GM12878 (cell line): ENCODE results near the gene TARS3. TPM values are rescaled to one million over a fixed set of nuclear protein-coding genes. Genes with fewer than 3 reads are reported as not detected.

ENCODE experiments used
- ATAC-seq: fragments of 200-7000 bp; cut with Tn5 transposase; 3 replicates; pipeline ENCODE4 v1.9.1; 2020; ENCODE audit warnings: mild to moderate bottlenecking, moderate library complexity
- BruUV-seq: library from RNA; stranded (reverse); fragments of 400-500 nt; replicated peaks from 2 replicates; lab custom pipeline; 2021; lab: Mats Ljungman, UMichigan
- CTCF ChIA-PET: fragments of 300-600 bp; sonication (Branson Sonifier 250); formaldehyde crosslinking; extraction: SDS; loops from one replicate; lab custom pipeline; 2021; ENCODE audit warnings: inconsistent platforms; lab: Yijun Ruan, JAX
- POLR2A ChIA-PET: fragments of 350-600 bp; formaldehyde crosslinking; extraction: SDS; loops from one replicate; lab custom pipeline; 2021; ENCODE audit warnings: inconsistent platforms; lab: Charles Lee
- RAD21 ChIA-PET: fragments of 300-600 bp; sonication (Branson Sonifier 250); formaldehyde crosslinking; loops from one replicate; lab custom pipeline; 2023; ENCODE audit warnings: antibody characterized with exemption; ENCODE audit not compliant: unreplicated experiment; lab: Charles Lee
- SMC1A ChIA-PET: fragments of 300-600 bp; sonication (Branson Sonifier 250); formaldehyde crosslinking; loops from one replicate; lab custom pipeline; 2023; ENCODE audit not compliant: unreplicated experiment, uncharacterized antibody; lab: Charles Lee
- DNase-seq: peaks from one replicate; pipeline ENCODE4 v3.0.0-alpha.2; 2011; ENCODE audit warnings: low read depth, low spot score
- FAIRE-seq: peaks from 3 replicates; lab custom pipeline; 2011; peaks lifted over from hg19 to GRCh38; lab: Jason Lieb, UNC
- H2AFZ ChIP-seq: 2 replicates; pipeline ENCODE4 v1.6.0; 2011; ENCODE audit warnings: low read depth, low read length, control low read depth; ENCODE audit not compliant: control insufficient read depth
- H3K27ac ChIP-seq: 2 replicates; pipeline ENCODE4 v1.5.1; 2011; ENCODE audit warnings: control low read depth; ENCODE audit not compliant: control insufficient read depth, insufficient read depth
- H3K27me3 ChIP-seq, 2 experiments: replicated peaks in 1 of 2; 2 replicates each; pipeline versions ENCODE4 v1.6.0 to v1.6.1; 2011; ENCODE audit warnings: low read length in 1 of 2; ENCODE audit not compliant: control insufficient read depth in 2 of 2, insufficient read depth in 2 of 2
- H3K36me3 ChIP-seq, 2 experiments: 2 replicates each; pipeline ENCODE4 v1.5.1; 2011; ENCODE audit warnings: low read length in 1 of 2; ENCODE audit not compliant: control insufficient read depth in 2 of 2, insufficient read depth in 2 of 2
- H3K4me1 ChIP-seq: 2 replicates; pipeline ENCODE4 v1.6.1; 2011; ENCODE audit warnings: mild to moderate bottlenecking, low read length, moderate library complexity, mixed read lengths; ENCODE audit not compliant: control insufficient read depth, insufficient read depth
- H3K4me2 ChIP-seq: 2 replicates; pipeline ENCODE4 v1.6.0; 2011; ENCODE audit warnings: control low read depth; ENCODE audit not compliant: control insufficient read depth, insufficient read depth
- H3K4me3 ChIP-seq: fragments of 200-600 bp; sonication (generic); 2 replicates; pipeline ENCODE4 v1.5.1; 2016
- H3K79me2 ChIP-seq: 2 replicates; pipeline ENCODE4 v1.6.0; 2011; ENCODE audit warnings: low read length; ENCODE audit not compliant: control insufficient read depth, insufficient read depth
- H3K9ac ChIP-seq: 2 replicates; pipeline ENCODE4 v1.8.0; 2011; ENCODE audit warnings: low read length, control low read depth, mixed read lengths; ENCODE audit not compliant: control insufficient read depth, insufficient read depth
- H3K9me3 ChIP-seq: replicated peaks from 3 replicates; pipeline ENCODE4 v1.5.1; 2011; ENCODE audit warnings: mild to moderate bottlenecking, low read length; ENCODE audit not compliant: control insufficient read depth, insufficient read depth
- H4K20me1 ChIP-seq: 2 replicates; pipeline ENCODE4 v1.6.0; 2011; ENCODE audit not compliant: control insufficient read depth, insufficient read depth
- BCL11A ChIP-seq: IDR thresholded peaks from 2 replicates; pipeline ENCODE4 v1.6.1; 2011; ENCODE audit warnings: low read depth, low read length
- MLLT1 ChIP-seq: fragments of 450-650 bp; IDR thresholded peaks from 2 replicates; pipeline ENCODE4 v1.6.1; 2016; ENCODE audit warnings: mild to moderate bottlenecking
- NFYA ChIP-seq: IDR thresholded peaks from 2 replicates; pipeline ENCODE4 v1.6.1; 2011; ENCODE audit warnings: low read depth, mild to moderate bottlenecking, low read length, improper control_type of control experiment, borderline replicate concordance
- ZBTB33 ChIP-seq: fragments of 450-650 bp; IDR thresholded peaks from 2 replicates; pipeline ENCODE4 v1.6.1; 2017; ENCODE audit warnings: mild to moderate bottlenecking
- WGBS: methylation state at CpG from one replicate; pipeline ENCODE4 v1.1.6; 2016; ENCODE audit warnings: low lambda C conversion rate; ENCODE audit not compliant: insufficient replicate concordance, insufficient coverage; ENCODE audit errors: missing lambda C conversion rate; 5-methylcytosine and 5-hydroxymethylcytosine counted together
- in situ Hi-C: fragments of 300-500 bp; cut with MboI; formaldehyde crosslinking; loops from 9 replicates; pipeline ENCODE4 v1.14.3; 2018; ENCODE audit warnings: mixed read lengths
- intact Hi-C: fragments of 100-400 bp; cut with micrococcal nuclease; formaldehyde crosslinking; loops from one replicate; pipeline ENCODE4 v1.14.2; 2022; ENCODE audit not compliant: unreplicated experiment
- polyA plus RNA-seq, 11 experiments: library from polyadenylated mRNA; depleted of rRNA in 4 of 11; unstranded in 6 of 11; stranded (reverse) in 5 of 11; fragments of >200 nt; fragmentation: Nextera tagmentation in 4 of 11; fragmentation: Illumina TruSeq in 1 of 11; extraction: Ambion mirVana in 4 of 11; extraction: Trizol in 1 of 11; gene quantifications; 1 replicate in 1 of 11; 2 replicates in 10 of 11; pipeline versions ENCODE4 v1.2.1 to v1.2.3, GENCODE V29; 2011 to 2016; ENCODE audit warnings: inconsistent platforms in 2 of 11, missing spikeins in 2 of 11, low read depth in 1 of 11
- total RNA-seq, 4 experiments: library from RNA; depleted of rRNA in 3 of 4; stranded (reverse); fragments of >200 nt in 3 of 4; fragmentation: Illumina TruSeq in 1 of 4; extraction: Trizol in 1 of 4; gene quantifications; 2 replicates each; pipeline versions ENCODE4 v1.2.1 to v1.2.3, GENCODE V29; 2013 to 2021

Gene TARS3
- total and polyA plus RNA-seq, 10 of the 15 experiments (the other 5 are each of a cell fraction or from before 2014, with no cell fraction given) = 1.4 to 7.8 (median 5.3) TPM

DNA sequence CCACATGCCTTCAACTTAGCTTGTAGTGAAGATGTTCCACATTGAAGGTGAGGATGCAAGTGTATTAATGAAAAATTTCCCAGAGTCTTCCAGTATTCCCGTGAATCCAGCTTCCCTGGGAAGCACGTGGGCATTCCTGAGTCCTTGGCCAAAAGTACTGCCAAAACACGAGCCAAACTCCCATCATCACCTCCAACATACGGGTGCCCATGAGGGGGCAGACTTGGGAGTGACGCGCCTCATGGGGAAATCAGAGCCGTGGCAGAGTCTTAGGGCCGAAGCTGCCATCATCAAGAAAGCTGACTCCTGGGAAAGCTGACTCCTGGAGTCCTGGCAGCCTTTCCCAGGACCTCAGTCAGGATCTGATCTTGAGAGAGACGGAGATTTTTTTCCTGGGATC, 52.0 kb downstream of the TARS3 start:
- intact Hi-C loops = no loop called here
- ChIA-PET CTCF (interaction anchor here (0.9 kb wide), 1 partner anchor 31 kb away, joined by 3 read pairs; no protein-coding TSS in a partner anchor), SMC1A (no interaction called here), RAD21 (interaction anchor here (0.9 kb wide), 1 partner anchor 17 kb away, joined by 5 read pairs; no protein-coding TSS in a partner anchor), POLR2A (no interaction called here)
- no peaks in the 10 kb centered on the region for H4K20me1 ChIP-seq
- ATAC-seq = no peak
- H3K4me2 ChIP-seq = no peak overlapping the region
- no peak for DNase-seq
- H3K4me3 ChIP-seq = no peak overlapping the region
- no peaks in the 10 kb centered on the region for H3K79me2 ChIP-seq
- 90% methylated on average over 9 of the region's 9 CpGs for WGBS
- H3K27ac ChIP-seq = no peak overlapping the region
- BruUV-seq = no TSS peak
- TF ChIP-seq ZBTB33 (no peak), BCL11A (no peak), MLLT1 (no peak), NFYA (no peak)
- H3K36me3 ChIP-seq = peaks cover 0 to 6% of the 10 kb centered on the region in 2 experiments
- peaks cover 6% of the 10 kb centered on the region; the same call in 1 of the 2 replicates for H3K4me1 ChIP-seq
- H3K9me3 ChIP-seq = no peaks in the 10 kb centered on the region
- no peak overlapping the region for H3K9ac ChIP-seq
- no peak for FAIRE-seq
- no peak overlapping the region for H2AFZ ChIP-seq
- in situ Hi-C loops = no loop called here
- no peaks in the 10 kb centered on the region for H3K27me3 ChIP-seq
